GM18873 (cell line): ENCODE data around the gene SKAP2.

Experiments
- ATAC-seq: cut with Tn5 transposase; IDR thresholded peaks from one replicate; pipeline ENCODE4 v1.9.1; 2021; ENCODE audit warnings: mild to moderate bottlenecking, moderate library complexity, moderate number of reproducible peaks; ENCODE audit not compliant: unreplicated experiment, low FRiP score

The SKAP2 gene

DNA sequence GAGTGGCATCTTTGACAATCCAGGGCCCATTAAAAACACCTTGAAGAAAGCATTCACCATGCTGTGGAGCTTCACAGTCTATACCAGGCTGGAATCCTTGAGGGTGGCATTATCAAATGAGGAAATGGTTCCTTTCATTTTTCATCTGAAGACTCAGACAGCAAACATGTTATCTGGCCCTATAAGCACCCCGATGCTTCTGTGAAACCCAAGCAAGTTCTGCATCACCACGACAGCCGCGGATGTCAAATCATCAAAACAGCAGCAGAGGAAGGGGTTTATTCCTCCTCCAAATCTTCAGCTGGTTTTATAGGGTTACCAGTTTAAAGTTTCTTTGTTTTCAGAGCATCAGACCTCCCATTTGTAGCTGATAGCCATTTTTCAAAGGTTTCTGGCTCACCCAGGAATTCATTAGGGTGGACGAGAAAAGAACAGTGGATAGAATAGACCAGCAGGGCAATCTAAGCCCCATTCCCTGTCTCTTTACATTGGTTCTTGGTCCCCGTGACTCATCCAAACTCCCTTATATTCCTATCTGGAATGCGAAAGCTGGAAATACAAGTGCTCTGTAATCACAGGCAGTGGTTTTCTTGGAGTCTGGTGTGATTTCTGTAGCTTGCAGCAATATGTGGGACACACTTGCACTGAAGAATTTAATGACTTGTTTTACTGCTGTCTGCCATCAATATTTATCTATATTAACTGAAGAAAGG lies 217.9 kb downstream of the SKAP2 start:
- no peak for ATAC-seq

DNA sequence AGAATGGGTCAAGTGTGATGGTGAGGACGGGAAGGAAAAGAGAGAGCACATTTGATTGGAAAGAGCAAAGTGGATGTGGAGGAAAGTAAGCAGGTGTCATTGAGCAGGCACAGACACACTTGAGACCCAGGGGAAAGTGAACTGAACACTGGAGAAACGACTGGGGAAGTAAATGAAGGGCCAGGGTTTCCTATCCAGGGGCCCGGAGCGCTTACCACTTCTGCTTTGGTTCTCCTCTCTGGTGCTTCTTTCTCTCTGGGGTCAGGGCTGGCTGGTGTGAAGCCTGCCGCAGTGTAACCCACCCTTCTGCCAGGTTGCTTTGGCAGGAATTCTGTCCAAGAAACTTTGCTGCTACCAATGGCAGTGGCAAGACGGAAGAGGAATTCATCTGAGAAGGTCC lies 219.3 kb downstream of the SKAP2 start:
- ATAC-seq = no peak

DNA sequence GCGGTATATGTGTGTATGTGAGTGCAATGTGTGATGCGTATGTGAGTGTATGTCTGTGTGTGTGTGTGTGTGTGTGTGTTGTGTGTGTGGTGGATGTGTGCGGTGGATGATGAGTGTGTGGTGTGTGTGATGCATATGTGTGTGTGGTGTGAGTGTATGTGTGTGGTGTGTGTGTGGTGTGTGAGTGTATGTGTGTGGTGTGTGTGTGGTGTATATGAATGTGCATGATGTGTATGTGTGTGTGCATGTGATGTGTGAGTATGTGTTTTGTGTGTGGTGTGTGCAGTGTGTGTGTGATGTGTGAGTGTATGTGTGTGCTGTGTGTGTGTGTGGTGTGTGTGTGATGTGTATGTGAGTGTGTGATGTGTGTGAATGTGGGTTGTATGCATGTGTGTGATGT lies 222.0 kb downstream of the SKAP2 start:
- ATAC-seq = no peak

DNA sequence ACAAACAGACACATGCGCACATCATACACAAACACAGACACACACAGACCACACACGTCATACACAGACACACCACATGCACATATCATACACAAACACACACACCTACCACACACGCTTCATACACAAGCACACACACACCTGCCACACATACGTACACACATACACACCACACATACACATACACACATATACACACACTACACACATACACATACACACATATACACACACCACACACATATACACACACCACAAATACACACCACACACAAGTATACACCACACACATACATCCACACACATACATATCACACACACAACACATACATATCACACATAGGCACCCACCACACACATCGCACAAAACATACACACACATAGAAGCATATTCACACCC lies 224.7 kb downstream of the SKAP2 start:
- ATAC-seq = no peak

DNA sequence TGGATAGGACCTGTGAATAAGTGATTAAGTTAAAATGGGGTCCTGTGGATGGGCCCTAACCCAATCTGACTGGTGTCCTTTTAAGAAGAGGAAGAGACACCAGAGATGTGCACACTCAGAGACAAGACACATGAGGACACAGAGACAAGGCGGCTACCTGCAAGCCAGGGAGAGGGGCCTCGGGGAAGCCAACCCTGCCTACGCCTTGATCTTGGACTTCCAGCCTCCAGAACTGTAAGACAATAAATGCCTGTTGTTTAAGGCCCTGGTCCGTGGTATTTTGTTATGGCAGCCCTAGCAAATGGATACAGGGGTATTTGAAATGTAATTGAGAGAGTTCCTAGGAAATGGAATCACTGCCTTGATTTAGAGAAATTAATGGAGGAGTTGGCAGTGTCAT lies 225.3 kb downstream of the SKAP2 start:
- no peak for ATAC-seq

DNA sequence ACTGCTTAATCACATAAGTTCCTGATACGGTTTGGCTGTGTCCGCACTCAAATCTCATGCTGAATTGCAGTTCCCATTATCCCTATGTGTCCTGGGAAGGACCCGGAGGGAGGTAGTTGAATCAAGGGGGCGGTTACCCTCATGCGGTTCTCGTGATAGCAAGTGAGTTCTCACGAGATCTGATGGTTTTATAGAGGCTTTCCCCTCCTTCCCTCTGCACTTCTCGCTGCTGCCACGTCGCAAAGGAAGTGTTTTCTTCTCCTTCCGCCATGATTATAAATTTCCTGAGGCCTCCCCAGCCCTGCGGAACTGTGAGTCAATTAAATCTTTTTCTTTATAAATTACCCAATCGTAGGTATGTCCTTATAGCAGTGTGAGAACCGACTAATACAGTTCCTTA lies 226.2 kb downstream of the SKAP2 start:
- no peak for ATAC-seq

DNA sequence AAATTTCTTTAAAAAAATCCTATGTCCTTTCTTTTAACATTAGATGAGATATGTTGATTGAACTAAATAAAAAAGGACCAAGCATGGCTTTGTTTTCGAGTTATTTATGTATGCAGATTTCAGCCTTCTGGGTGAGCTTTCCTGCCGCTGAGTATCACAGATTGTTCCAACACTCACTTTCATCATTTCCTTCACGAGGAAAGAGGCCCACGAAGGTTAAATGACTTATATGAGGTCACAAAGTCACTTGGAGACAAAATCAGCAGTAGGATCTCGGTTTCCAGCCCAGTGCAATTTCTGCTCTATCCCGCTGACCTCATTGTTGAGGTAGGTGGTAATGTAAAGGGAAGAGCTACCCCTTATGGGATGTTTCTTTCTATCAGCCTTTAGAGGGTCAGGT lies 226.8 kb downstream of the SKAP2 start:
- no peak for ATAC-seq

DNA sequence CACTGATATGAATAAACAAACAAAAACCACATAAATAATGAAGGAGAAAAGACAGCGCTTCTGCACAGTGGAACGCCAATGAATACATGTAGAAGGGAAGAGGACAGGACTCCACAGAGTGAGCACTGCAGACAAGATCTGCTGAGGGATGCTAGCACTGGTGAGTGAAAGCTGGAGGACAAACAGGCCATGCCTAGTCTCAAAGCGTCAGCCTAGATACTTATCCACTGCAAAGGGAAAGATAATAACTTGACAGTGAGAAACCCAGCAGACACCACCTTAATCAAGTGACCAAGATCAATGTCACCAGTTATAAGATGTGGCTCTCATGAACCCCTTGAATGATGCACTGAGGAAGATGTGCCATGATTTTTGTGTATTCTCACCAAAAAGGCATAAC lies 227.6 kb downstream of the SKAP2 start:
- no peak for ATAC-seq

DNA sequence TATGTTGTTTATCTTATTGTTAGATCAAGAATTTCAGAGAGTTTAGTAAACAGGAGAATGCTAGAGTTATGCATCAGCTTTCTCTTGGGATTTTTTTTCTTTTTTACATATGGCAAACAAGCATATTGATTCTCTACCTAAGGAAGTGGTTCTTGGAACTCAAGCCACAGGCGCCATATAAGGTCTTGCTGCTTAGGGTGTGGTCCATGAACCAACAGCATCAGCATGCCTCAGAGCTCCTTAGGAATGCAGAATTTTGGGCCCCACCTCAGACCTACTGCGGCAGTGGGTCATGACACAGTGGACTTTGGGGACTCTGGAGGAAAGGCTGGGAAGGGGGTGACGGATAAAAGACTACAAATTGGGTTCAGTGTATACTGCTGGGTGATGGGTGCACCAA lies 230.8 kb downstream of the SKAP2 start:
- ATAC-seq = no peak

DNA sequence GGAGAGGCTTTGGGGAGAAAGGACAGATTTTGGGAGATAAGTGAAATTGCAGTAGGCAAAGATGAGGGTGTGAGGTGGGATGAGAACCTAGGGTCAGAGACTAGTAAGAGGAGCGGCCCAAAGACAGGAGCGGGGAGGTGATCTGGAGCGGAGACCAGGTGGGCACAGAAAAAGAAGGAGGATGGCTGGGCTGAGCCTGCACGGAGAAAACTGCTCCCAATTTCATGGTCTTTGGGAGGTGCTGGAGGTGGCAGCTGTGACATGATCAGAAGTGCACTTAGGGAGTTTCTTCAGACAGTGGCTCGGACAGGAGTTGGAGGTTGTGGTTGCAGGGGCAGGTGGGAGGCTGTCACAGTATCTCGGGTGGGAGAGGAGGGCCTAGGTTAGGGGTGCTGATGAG lies 232.8 kb downstream of the SKAP2 start:
- ATAC-seq = no peak

DNA sequence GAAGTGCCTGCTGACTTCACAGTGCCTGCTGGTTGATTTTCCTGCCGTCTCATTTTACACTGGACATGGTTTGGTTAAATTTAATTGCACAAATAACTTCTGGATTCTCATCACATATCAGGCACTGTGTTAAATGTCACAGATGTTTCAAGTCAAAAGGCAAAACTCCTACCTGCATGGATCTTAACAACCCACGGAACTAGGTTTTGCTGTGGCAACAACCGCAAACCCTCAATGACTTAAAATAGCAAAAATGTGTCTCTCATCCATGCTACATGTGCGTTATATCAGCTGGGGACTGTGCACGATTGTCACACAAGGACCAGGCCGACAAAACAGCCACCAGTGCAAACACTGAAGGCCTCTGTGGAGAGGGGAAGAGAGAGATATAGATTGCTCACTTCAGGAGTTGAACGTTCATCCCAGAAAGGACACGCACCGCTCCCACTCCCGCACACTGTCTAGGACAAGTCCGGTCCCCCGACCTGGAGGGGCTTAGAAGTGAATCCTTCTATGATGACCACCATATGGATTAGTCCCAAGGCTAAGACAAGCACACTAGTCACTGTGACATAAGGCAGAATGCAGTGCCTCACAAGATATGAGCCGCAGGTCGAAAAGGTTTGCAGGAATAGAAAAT lies 233.3 kb downstream of the SKAP2 start:
- ATAC-seq = no peak

DNA sequence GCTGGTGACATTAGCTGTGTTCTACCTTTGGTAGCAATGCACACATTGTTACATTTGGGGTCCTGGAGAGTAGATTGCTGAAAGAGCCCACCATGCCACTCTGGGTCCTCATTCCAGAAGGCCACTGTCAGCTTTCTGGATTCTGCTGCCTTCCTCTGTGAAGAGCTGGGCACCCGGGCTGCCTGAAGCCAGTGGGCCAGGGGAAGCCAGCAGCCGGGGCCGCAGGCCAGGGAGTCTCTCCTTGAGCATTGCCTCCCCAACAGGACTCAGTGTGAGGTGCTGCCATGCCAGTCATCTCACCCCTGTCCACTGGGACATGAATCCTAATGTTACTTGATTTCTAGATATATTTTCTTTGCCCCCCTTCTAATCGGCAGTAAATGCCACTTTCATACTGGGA lies 234.0 kb downstream of the SKAP2 start:
- ATAC-seq = no peak

DNA sequence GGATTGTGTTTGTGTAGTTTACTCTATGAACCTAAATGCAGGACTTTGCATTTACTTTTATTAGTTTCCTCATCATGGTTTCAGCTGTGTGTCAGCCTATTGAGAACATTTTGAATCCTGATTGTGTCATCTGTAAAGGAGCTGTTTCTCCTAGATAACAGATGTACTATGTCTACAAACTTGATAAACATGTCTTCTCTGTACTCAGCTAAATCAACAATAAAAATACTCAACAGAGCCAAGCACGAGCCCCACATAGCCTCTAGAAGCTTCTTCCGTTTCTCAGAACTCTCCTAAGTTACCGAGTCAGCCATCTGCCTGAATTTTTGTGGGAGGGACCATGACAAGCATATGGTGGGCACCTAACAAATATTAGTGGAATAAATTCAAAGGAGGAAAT lies 234.7 kb downstream of the SKAP2 start:
- no peak for ATAC-seq

DNA sequence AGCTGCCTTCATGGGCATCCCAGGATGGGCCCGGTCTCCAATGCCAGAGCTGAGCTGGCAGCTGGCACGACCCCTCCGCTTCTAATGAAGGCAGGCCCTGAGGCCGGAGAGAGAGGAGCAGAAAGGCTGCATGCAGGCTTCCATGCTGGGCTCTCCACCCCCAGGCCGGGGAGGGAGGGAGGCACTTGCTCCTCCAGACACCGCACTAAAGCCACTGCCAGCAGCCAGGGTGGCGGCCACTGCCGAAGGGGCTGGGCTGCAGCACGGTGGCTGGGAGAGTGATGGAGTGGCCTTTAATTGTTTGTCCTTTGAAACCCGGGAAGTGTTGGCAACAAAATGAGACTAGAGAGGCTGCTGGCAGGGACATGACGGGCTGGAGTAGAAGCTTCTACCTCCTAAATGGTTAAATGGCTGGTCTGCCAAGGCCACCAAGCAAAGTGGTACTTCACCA lies 236.5 kb downstream of the SKAP2 start:
- no peak for ATAC-seq

DNA sequence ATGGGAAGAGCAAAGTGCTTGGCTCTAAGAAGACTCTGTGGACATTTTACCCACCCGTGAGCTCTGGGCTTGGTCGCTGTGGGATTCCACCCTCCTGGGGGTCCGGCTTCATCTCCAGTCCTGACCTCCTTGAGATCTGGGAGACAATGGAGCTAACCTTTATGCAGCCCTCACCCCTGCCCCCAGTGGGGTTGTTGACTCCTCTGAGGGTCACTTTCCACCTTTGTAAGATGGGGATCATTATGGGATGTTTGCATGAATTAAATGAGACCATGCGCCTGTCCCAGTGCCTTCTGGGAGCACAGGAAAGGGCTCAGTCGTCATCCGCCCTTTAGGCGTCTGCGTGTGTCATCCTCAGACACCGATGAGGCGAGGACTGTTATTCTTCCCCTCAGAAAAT lies 237.2 kb downstream of the SKAP2 start:
- ATAC-seq = no peak

DNA sequence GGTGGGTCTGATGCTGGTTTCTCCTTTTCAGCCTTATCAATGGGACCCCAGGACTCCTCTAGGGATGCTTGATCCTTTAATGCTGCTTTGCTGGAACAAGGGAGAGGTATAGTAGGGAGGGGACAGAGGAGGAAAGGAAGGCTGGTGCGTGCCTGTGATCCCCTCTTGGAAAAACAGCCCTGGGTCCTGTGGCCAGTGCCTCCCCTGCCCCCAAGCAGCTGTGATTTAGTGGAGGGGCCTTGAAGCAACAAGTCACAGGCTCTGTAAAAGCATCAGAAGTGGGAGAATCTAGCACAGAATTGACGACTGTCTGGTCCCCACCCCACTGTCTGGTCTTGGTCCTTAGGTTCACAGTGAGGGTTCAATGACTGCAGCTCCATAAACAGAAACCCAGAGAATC lies 237.7 kb downstream of the SKAP2 start:
- ATAC-seq = no peak

DNA sequence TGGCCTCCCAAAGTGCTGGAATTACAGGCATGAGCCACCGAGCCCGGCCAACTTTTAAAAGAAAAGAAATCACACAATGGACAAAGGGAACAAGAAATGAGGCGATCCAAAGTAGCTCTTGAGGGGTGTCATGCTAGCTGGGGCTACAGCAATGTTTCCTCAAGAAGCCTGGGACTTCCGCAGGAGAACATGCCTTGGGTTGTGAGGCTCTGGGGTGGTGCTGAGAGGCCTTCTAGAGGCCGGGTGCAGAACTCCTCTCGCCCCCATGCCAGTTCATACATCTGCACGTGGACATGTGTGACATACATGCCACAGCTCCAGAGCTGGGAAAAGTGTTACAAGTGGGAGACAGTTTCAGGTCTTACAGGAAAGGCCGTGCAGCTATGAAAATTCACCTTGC lies 238.2 kb downstream of the SKAP2 start:
- no peak for ATAC-seq

DNA sequence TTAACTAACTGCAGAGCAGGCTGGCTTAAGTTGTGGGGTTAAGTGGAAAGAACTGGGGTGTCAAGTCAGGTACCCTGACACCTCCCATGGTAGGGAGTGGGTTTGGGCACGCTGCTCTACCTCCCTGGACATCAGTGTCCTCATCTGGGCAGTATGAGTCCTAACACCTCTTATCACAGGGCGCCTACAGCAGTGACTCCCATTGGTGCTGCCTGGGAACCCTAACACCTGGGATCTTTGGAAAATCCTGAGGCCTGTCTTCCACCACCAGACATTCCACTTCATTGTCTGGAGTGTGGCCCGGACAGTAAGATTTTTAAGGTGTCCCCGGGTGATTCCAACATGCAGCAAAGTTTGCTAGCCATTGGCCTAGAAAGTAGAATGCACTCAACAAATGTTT lies 239.1 kb downstream of the SKAP2 start:
- ATAC-seq = no peak

DNA sequence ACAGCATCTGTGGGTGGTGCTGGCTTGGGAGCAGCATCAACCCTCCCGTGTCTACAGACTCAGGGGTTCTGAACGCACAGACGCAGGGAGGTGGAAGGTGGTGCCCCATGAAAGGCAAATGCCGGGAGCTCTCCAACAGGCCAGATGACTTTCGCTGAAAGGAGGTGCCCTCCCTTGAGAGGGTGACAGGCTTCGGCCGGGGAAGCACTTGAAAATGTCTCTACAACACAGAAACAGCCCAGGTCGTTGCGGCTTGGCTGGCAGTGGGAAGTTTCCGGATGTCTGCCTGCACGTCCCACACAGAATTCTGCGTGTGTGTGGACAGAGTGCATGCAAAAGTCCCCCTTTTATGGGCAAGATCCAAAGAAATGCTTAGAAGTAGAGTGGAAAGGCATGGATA lies 239.6 kb downstream of the SKAP2 start:
- no peak for ATAC-seq

DNA sequence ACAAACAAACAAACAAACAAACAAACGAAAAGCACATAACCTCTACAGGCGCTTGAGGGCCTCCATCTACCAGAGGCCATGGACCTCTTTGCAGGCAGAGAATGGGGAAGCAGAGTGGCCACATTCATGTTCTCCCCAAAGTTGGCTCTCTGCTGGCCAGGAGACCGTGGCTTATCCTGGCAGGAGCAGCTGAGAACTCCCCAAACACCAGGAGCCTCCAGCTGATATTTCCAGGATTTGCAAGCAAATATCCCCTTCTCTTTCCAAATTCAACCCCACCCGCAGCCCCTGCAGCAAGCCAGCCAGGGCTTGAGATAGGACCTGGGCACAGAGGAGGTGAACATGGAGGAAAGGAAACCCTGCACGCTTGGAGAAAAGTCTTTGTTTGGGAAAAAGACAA lies 240.0 kb downstream of the SKAP2 start:
- ATAC-seq = no peak

DNA sequence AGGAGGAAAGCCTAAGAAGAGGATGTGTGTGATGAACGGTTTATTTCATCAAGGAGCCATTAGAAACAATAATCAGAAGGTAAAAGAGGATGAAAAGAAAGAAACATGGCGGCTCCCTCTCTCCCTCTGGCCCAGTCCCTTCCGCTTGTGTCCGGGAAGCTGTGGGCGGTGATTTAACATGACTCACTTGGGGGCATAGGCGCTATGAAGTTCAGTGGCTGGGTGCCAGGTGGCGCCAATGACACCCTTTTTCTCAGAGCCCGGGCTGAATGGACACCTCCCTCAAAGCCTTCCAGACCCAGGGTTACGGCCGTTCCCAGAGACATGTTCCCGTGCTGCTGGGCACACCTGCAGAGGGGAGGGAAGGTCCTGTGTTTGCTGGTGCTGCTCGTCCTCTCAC lies 244.0 kb downstream of the SKAP2 start:
- ATAC-seq = no peak

DNA sequence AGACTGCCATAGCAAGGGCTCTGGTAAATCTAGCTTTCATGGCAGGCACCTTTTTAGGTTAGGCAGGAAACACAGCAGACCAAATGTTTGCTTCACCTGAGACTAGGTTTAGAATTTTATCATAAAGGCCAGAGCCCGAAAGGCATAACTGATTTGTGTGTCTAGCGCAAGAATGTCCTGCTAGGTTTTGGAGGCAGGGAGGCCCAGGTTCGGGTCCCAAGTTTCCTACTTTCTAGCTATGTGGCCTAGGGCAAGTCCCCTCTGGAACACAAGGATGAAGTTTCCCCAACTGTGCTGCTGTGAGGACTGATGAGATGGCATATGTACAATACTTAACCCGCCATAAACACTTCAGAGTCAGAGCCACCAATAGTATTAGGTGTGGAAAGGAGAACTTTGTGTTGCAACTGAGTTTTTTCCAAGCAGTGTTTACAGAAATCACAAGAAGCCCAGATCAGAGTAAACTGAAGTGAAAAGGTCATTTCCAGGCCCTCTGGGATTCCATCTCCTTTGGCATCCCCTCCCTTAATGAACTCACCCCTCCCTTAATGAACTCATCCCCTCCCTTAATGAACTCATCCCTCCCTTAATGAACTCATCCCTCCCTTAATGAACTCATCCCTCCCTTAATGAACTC lies 244.9 kb downstream of the SKAP2 start:
- ATAC-seq = no peak
